Stimulated activated CD4-positive, alpha-beta T cell treated with anti-CD3 and anti-CD28 coated beads, Interleukin-12 subunit alpha, Interleukin-12 subunit beta, amount 100 ng/mL, for 48 hours (primary cell): ENCODE measurements around the gene ORC6.

Source experiments
- DNase-seq, 3 donors: peaks; one replicate each; pipeline ENCODE4 v3.0.0-alpha.2; 2020; ENCODE audit warnings: low read depth in 2 of 3, low spot score in 1 of 3

ORC6 gene

DNA sequence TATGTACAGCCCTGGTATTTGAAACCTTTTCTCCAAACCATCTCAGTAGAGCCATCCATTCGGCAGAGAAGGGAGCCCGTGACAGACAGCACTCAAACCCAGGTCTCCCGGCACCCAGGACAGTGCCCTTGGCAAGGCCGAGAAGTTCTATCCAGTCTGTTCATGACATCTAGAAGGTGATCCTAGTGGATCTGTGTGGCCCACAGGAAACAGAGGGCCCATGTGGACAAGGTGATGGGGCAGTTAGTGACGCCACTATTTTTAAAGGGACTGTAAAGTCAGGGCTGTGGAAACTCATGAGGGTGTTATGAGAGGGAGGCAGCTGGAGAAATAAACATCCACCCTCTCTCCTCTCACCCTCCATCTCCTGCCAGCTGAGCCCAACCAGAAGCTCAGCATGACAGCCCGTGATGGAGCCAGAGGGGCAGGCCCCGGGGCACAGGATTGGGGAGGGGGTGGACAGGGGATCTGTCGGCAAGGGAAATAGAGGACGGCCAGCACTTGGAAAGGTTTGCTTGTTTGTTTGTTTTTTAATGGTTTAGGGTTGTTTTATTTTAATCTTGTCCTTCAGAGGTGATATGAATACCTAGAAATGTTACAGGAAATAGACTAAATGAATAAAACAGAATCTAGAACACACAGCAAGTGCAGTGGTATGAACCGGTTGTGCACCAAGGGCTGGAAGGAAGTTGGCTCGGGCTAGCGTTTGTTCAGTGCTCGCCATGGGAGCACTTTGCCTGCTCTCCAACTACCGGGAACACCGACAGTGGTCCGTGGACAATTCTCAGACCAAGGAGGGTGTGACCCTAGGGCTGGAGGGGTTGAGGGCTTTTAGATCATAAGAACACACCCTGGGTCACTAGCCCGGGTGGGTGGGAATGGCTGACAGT lies 41.6 kb downstream of the ORC6 start:
- no peak for DNase-seq

DNA sequence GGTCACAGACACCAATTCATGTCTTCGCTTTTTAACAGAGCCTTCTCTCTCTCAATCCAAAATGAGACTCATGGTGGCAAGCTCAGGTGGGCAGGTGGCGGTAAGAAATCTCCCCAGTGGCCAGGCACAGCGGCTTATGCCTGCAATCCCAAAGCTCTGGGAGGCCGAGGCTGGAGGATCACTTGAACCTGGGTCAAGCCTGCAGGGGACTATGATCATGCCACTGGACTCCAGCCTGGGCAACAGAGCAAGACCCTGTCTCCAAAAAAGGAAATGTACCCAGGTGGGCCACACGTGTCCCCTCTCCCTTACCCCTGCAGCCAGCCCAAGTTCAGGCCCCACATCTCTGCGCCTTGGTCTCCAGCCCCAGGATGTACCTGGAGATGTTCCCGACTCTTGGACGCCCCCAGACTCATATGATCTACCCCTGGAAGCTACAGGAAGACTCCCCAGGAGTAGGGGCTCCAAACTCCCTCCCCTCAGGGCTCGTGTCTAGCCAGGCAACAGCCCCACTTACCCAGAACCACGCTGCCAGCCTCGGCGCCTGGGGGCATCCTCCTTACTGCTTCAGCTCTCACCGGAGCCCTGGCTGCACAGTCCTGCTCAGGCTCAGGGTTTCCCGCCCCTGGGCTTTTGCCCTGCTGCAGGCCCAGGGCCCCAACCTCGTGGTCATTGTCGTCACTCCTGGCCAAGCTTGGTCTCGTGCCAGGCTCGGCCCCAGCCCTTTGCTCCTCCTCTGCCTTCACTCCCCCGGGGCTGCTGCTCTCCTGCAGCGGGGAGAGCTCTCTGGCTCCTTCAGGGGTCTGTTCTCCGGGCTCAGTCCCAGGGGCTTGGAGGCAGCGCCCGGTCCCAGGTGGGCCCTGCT lies 42.5 kb downstream of the ORC6 start:
- no peak for DNase-seq

DNA sequence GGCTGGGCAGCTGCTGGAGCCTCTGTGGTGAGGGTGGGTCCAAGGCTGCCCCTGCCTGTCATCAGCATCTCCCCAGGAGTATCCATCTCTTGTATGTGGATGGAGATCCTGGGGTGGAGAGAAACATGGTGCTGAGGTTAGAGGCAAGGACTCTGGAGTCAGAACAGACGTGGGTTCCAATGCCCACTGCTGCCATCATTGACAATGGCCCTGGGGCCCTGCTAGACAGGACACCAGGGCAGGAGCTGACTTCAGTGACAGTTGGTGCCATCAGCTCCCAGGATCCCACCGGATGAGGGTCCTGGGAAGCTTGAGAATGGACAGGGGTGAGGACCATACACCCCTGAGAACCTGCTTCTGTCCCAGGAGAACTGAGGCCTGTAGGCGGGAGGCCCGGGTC lies 43.1 kb downstream of the ORC6 start:
- DNase-seq, result no peak

DNA sequence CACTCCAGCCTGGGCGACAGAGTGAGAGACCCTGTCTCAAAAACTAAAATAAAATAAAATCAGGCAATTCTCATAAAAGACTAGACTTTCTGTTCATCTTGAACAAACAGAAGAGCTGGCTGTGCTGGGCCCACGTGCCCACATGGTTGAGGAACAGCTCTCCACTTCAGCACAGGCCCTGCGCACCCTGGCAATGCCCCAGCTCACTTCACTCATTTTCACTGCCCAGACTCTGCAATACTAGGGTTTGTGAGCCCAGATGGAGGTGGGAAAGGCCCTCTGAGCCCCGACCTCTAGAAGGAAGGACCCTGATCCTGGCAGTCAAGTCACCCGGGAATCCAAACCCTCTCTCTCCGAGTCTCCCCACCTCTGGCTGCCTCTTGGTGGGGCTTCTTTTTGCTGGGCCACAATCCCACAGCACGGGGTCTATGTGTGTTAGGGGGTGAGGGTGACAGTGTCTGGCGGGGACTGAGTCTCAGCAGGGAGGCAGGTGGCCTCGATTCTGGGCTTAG lies 43.9 kb downstream of the ORC6 start:
- no peak for DNase-seq

DNA sequence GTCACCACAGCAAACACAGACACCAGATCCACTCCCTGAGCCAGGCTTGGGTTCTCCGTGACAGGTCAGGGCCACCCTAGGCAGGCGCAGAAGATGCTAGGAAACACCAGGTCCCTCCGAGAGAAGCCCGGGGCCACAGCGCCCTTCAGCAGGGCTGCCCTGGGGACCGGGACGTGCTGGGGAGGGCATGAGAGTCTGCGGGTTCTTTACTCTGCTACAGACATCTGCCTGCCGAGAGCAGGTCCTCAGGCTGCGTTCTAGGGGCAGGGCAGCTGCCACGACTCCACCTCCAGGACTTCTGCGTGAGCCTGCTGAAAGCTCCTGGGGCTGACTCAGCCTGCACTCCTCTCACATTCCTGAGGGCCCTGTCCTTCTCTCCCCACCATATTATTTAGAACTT lies 47.2 kb downstream of the ORC6 start:
- no peak for DNase-seq

DNA sequence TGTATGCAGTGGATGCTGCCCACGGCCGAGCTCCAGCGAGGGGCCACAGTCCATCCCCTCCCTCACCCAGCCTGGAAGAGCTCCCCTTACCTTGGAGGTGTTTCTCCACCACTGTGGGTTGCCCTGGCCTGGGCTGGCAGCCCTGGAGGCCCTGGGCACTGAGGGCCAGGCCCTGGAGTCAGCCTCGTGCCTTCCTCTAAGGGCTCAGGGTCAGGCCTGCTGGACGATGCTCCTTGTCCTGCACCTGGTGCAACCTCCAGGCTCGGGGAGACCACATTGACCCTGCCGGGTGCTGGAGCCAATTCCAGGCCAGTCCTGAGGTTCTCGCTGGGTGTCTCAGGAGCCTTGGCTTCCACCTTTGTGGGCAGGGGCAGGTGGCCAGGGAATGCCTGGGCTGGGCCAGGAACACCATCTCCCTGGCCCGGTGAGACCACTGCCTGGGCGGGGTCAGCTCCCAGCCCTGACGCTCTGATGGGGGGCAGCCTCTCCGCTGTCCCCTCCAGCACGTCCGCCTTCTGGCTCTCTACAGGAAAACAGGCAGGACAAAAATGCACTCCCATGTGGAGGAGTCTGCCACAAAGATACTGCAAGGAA lies 48.3 kb downstream of the ORC6 start:
- DNase-seq, result no peak

DNA sequence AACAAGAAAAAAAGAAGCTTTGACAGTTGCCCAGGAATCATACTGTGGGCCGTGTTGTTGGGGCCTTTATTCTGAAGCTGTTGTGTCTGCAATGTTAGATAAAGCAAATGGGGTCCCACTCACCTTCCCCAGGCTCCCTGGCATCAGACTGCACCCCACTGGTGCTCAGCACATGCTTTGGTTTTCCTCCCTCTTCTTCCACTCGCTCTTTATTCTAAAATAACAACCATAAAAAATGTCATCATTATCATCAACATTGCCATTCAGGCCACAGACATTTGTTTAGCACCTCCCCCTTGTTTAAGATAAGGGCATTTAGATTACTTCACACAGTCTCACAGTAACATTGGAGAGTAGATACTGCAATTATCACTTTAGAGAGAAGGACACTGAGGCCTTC lies 50.5 kb downstream of the ORC6 start:
- no peak for DNase-seq

DNA sequence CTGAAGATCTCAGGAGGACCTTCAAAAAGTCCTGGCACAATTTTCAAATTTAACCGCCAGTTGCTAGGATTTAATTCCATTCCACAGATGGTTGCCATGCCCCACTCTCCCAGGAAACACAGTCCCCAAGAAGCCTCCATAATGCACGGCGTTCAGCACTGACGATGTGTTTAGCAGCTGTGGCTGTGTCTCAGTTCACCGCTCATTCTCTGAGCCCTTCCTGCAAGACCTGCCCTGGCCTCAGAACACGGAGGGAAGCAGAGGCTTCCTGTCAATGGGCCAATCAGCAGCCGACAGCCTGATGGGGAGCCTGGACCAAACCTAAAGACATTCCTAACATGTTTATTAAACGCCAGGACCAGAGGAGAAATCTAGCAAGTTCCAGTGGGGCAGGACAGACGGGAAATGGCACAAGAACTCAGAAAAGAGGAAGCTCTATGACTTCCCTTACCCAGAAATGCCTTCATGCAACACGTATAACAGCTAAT lies 53.8 kb downstream of the ORC6 start:
- no peak for DNase-seq

DNA sequence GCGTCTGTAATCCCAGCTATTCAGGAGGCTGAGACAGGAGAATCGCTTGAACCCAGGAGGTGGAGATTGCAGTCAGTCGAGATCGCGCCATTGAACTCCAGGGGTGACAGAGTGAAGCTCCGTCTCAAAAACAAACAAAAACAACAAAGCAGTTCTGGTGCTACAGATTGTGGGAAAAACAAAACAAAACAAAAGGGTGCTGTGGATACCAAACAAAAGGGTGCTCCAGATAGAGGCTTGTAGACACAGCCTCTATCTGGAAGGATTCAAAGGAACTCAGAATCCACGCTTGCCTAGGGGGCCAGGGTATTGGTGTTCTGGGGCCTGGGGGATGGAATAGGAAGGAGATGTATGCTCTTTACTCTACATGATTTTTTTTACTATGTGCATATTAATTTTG lies 56.2 kb downstream of the ORC6 start:
- no peak for DNase-seq

DNA sequence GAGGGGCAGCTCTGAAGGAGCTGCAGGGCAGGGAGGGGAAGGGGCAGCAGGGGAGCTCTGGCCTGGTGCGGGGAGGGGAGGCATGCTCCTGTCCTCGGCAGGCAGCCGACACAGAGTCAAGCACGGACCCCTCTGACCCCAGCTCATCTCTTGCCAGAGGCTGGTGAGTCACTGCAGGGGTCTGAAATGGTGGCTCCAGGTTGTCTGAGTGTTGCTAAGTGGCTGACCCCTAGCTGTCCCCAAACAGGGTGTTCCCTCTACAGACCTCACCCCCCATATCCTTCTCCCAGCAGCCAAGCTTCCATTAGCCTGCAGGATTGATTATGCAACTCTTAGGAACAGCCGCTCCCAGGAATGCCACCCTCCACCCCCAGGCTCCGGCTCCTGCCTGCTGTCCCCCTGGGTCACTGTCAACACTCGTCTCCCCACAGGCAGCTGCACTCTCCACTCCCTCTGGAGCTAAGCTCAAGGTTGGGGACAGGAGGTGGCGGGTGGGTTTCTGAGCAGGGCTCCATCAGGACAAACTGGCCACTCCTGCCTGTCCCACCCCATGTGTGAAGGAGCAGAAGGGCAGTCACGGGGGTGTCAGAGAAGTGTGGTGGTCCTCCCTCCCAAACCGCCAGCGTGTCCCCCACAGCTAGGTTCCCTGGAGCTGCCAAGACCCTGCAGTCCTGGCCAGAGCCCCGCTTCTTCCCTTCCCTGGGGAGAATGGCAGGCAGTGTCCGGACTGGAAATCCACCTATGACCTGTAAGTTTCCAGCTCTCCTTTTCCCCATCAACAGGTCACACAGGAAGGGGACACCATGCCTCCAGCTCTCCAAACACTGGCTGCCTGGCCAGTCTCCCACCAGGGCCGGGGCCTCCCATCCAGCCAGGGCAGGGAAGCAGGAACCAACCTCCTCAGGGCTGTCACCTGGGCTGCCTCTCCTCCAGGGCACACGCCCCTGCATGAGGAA lies 57.6 kb downstream of the ORC6 start:
- no peak for DNase-seq
